ENCODE measurements around the gene PIM1.
"Not testable (repeated sequence)": the region's sequence is repeated elsewhere in the genome, so short reads cannot be mapped to it uniquely, and the experiment has no call there.

PIM1 gene

DNA sequence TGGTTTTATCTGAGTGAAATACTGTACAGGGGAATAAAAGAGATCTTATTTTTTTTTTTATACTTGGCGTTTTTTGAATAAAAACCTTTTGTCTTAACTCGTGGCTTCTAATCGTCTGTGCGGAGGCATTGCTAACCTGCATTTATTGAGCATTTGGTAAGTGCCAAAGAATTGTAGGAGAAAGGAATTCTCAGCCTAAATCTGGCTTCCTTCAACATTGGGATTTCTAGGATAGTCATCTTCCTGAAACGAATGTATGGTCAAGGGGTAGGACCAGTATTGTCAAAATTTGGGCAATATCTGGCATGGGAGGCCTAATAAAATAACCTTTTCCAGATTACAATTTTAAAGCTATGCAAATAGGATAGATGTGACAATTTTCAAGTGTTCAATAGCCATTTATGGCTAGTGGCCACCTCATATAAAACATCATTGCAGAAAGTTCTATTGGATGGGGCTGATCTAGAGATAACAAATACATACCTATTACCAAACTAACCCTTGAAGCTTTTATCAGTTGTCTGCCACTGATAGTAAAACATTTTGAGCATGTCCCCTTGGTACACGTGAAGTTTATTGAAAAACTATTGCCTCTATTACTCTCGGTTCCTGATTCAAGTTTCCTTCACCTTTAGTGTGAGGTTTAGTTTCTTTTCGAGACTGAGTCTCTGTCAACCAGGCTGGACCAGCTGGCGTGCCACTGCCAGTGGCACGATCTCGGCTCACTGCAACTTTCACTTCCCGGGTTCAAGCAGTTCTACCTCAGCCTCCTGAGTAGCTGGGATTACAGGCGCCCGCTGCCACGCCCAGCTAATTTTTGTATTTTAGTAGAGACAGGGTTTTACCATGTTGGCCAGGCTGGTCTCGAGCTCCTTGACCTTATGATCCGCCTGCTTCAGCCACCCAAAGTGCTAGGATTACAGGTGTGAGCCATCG is 5.6 kb downstream of the PIM1 start:
- H3K4me3 ChIP-seq (ENCODE audit: low read depth, low read length): no peak overlapping the region
- no peak for DNase-seq
- H3K36me3 ChIP-seq (replicated peaks): peaks cover 37% of the 10 kb centered on the region
- no peaks in the 10 kb centered on the region for H3K27me3 ChIP-seq (replicated peaks)
- TF ChIP-seq CTCF (IDR thresholded peaks at IDR 0.05; ENCODE audit: low read depth, low read length, missing control alignments): no peak
- in situ Hi-C loops (cut with HindIII; ENCODE audit: low pct_ligation_motif_present, low sequenced_read_pairs): no loop called here
- H3K27ac ChIP-seq: no peak overlapping the region

DNA sequence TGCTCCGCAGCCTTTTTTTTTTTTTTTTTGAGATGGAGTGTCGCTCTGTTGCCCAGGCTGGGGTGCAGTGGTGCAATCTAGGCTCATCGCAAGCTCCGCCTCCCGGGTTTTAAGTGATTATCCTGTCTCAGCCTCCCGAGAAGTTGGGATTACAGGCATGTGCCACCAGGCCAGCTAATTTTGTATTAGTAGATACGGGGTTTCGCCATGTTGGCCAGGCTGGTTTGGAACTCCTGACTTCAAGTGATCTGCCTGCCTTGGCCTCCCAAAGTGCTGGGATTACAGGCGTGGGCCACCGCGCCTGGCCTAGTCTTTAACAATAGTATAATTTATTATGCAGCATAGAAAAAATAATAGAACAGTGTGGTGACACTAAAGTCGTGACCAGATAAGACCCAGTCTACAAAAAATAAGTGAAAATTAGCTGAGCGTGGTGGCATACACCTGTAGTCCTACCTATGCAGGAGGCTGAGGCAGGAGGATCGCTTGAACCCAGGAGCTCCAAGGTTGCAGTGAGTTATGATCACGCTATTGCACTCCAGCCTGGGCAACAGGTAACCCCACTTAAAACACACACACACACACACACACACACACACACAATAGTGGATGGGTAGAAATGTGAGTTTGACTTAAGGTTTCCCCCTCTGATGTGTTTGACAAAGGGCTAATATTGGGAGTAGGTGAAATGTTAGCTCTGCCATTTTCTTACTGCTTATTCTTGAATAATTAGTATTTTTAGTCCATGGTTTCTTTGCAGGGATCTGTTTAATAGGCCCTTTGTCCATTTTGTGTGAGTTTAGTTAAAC is 6.5 kb downstream of the PIM1 start:
- in situ Hi-C loops (cut with HindIII; ENCODE audit: low pct_ligation_motif_present, low sequenced_read_pairs): no loop called here
- Histone ChIP-seq H3K27me3 (replicated peaks) (no peaks in the 10 kb centered on the region), H3K27ac (no peak overlapping the region), H3K4me3 (ENCODE audit: low read depth, low read length) (no peak overlapping the region), H3K36me3 (replicated peaks) (peaks cover 32% of the 10 kb centered on the region)
- DNase-seq: peak; percentile 18
- no peak for TF ChIP-seq CTCF (IDR thresholded peaks at IDR 0.05; ENCODE audit: low read depth, low read length, missing control alignments)

DNA sequence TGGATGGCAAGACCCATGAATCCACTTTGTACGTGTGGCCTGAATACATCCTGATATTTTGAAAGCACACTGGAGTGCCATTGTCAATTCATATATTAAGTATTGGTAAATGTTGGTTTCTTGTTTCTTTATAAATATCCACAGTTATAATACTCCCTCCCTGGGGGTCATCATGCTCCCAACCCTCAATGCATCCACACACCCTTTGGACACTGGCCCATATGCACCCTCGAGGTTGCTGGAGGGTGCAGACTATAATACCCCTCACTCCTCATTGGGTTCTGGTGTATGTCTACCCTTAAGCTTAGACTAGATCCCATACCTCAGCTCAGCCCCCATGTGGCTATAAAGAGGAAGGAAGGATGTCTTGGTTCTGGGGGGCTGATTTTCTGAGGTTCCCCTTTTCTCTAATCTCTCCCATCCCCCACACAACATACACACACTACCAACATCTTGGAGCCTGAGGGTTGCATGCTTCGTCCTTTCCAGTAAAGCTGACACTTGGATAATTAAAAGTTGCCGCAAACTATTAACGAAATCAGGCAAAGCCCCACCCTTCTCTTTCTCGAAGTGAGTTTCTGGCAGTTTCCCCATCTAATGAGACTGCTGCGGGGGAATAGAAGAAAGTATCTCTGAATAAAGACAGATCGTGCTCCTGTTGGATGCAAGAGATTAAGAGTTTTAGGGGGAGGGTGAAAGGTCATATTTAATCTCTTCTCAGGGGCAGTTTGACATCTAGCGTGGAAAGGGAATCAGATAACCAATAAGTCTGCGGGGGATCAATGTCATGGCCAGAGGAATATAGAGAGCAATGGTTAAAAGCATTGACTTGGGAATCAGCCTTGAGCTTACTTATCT is 7.4 kb downstream of the PIM1 start:
- Histone ChIP-seq H3K27me3 (replicated peaks) (no peaks in the 10 kb centered on the region), H3K36me3 (replicated peaks) (peaks cover 32% of the 10 kb centered on the region), H3K4me3 (ENCODE audit: low read depth, low read length) (no peak overlapping the region), H3K27ac (no peak overlapping the region)
- in situ Hi-C loops (cut with HindIII; ENCODE audit: low pct_ligation_motif_present, low sequenced_read_pairs): no loop called here
- no peak for TF ChIP-seq CTCF (IDR thresholded peaks at IDR 0.05; ENCODE audit: low read depth, low read length, missing control alignments)
- DNase-seq: no peak

- Histone ChIP-seq H3K4me3 (ENCODE audit: low read depth, low read length) (no peak overlapping the region), H3K36me3 (replicated peaks) (peaks cover 26% of the 10 kb centered on the region), H3K27me3 (replicated peaks) (no peaks in the 10 kb centered on the region), H3K27ac (no peak overlapping the region)
- DNase-seq: no peak
- in situ Hi-C loops (cut with HindIII; ENCODE audit: low pct_ligation_motif_present, low sequenced_read_pairs): no loop called here
- no peak for TF ChIP-seq CTCF (IDR thresholded peaks at IDR 0.05; ENCODE audit: low read depth, low read length, missing control alignments)
Observed at GRCh38 chr6:37177935-37178517, 8.1 kb downstream of the PIM1 start.

DNA sequence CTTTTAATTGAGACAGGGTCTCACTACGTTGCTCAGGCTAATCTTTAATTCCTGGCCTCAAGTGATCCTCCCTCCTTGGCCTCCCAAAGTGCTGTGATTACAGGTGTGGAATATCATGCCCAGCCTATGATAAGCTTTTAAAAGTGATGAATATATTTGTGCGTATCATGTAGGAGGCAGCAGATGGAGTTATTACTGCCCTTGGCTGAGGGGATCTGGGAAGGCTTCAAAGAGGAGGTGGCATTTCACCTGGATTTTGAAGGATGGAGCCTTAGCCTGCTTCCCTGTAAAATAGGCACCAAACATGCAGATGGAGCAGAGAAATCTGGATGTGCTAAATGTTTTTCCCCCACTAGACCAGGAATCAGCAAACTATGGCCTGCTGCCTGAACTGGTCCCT is 10.1 kb downstream of the PIM1 start:
- Histone ChIP-seq H3K27ac (no peak overlapping the region), H3K27me3 (replicated peaks) (no peaks in the 10 kb centered on the region), H3K4me3 (ENCODE audit: low read depth, low read length) (no peak overlapping the region), H3K36me3 (replicated peaks) (peaks cover 5% of the 10 kb centered on the region)
- no peak for TF ChIP-seq CTCF (IDR thresholded peaks at IDR 0.05; ENCODE audit: low read depth, low read length, missing control alignments)
- no peak for DNase-seq
- in situ Hi-C loops (cut with HindIII; ENCODE audit: low pct_ligation_motif_present, low sequenced_read_pairs): no loop called here

DNA sequence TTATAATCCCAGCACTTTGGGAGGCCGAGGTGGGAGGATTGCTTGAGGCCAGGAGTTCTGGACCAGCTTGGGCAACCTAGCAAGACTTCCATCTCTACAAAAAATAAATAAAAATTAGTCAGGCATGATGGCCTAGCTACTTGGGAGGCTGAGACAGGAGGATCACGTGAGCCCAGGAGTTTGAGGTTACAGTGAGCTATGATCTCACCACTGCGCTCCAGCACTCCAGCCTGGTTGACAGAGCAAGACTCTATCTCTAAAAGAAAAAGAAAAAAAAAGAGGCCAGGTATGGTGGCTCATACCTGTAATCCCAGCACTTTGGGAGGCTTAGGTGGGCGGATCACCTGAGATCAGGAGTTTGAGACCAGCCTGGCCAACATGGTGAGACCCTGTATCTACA is 10.7 kb downstream of the PIM1 start:
- in situ Hi-C loops (cut with HindIII; ENCODE audit: low pct_ligation_motif_present, low sequenced_read_pairs); H3K27me3 ChIP-seq (replicated peaks); H3K27ac ChIP-seq; H3K4me3 ChIP-seq (ENCODE audit: low read depth, low read length); H3K36me3 ChIP-seq (replicated peaks); DNase-seq: not testable (repeated sequence)
